ENCODE measurements around the gene ADAT3. TPM values are rescaled to one million over a fixed set of nuclear protein-coding genes. Genes with fewer than 3 reads are reported as not detected.

Gene ADAT3
- total RNA-seq, 1 donor from 2014 or later, result 6.3 TPM

DNA sequence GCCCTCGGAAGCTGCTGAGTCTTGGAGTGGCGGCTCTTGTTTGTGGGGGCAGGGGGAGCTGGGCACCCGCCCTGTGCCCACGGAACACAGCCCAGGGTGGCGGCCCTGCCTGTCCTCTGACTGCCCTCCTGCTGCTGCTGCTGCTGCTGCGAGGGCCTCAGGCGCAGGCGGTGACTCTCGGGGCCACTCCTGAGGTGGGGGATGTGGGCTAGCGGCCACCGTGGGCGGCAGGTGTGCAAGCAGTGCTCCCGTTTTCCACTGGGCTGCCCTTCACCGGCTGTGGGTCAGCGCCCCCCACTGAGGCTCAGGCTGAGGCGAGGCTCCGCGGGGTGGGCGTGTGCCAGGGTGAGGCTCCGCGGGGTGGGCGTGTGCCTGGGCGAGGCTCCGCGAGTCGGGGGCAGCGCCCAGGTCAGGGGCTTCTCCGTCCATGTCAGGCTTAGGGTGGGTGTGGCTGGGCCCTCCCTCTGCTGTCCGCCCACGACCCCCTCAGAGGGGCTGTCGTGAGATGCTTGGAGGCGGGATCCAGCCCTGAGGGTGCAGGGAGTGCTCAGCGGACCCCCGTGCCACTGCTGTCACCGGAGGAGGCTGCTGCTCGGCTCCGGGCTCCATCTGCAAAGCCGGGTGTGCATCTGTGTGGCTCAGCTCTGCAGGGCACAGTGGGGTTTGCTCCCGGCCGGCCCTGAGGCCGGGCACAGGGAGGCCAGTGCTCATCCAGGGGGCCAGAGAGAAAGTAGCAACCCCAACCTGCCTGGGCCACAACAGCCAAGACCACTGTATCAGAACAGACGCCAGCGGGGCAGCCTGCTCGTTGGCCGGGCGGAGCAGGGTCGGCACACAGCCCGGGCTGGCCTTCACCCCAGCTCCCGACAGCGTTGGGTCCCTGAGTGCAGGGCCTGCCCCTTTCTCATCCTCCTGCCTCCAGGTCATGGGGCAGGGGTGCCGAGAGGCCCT is 50.2 kb downstream of the ADAT3 start:
- intact Hi-C loops (cut with DNase I), result no loop called here
- no peak for DNase-seq
- Histone ChIP-seq H3K27me3 (no peaks in the 10 kb centered on the region), H3K27ac (no peak overlapping the region), H3K36me3 (peaks cover 8% of the 10 kb centered on the region), H3K4me3 (no peak overlapping the region), H3K9me3 (no peaks in the 10 kb centered on the region), H3K4me1 (no peaks in the 10 kb centered on the region)
- TF ChIP-seq, protein P1, sequence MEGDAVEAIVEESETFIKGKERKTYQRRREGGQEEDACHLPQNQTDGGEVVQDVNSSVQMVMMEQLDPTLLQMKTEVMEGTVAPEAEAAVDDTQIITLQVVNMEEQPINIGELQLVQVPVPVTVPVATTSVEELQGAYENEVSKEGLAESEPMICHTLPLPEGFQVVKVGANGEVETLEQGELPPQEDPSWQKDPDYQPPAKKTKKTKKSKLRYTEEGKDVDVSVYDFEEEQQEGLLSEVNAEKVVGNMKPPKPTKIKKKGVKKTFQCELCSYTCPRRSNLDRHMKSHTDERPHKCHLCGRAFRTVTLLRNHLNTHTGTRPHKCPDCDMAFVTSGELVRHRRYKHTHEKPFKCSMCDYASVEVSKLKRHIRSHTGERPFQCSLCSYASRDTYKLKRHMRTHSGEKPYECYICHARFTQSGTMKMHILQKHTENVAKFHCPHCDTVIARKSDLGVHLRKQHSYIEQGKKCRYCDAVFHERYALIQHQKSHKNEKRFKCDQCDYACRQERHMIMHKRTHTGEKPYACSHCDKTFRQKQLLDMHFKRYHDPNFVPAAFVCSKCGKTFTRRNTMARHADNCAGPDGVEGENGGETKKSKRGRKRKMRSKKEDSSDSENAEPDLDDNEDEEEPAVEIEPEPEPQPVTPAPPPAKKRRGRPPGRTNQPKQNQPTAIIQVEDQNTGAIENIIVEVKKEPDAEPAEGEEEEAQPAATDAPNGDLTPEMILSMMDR (IDR thresholded peaks at IDR 0.05), result no peak
- no peak for ATAC-seq

DNA sequence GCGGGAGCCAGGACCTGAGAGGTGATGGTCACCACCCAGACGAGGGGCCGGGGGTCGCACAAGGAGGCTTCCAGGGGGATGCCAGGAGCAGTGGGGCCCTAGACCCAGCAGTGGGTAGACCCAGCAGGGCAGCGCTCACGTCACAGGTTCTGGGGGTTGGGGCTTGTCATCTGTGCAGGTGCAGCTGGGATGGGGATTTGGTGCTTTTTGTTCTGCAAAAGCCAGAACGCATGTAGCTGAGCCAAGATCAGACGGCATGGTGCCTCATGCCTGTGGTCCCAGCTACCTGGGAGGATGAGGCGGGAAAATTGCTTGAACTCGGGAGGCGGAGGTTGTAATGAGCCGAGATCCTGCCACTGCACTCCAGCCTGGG is 50.9 kb downstream of the ADAT3 start:
- no peak overlapping the region for H3K27ac ChIP-seq
- H3K9me3 ChIP-seq, result no peaks in the 10 kb centered on the region
- TF ChIP-seq, protein P1 (IDR thresholded peaks at IDR 0.05), result no peak
- ATAC-seq, result no peak
- DNase-seq, result no peak
- H3K4me1 ChIP-seq, result no peaks in the 10 kb centered on the region
- peaks cover 6% of the 10 kb centered on the region for H3K36me3 ChIP-seq
- H3K27me3 ChIP-seq, result no peaks in the 10 kb centered on the region
- intact Hi-C loops (cut with DNase I), result no loop called here
- H3K4me3 ChIP-seq, result no peak overlapping the region

DNA sequence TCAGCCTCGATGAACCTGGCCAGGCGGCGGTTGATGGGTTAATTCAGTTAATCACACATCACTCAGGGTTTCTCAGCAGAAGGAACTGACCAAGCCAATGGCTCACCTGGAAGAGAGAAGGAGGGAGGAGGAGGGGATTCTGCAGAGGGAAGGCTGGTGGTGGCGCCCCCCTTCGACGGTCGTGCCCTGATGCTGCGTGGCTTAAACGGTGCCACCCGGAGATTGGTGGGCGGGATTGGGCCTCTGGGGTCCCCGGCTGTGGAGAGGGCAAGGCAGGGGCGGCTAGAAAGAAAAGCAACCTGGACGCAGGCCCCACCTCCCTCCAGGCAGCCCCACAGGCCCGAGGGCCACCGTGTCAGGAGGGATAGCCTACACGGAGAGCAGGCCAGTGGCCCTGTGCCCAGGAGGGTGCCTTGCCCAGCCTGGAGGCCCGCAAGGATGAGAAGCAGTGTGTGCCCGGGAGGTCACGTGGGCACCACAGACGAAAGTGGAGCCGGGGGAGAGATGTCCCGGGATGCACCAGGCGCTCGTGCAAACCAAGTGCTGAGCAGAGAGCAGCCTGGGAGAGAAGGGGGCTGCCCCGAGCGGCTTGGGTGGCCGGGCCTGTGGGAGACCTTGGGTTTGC is 51.8 kb downstream of the ADAT3 start:
- ATAC-seq (no peak), DNase-seq (peak; percentile 61)
- TF ChIP-seq, protein P1 (IDR thresholded peaks at IDR 0.05), result no peak
- Histone ChIP-seq H3K27ac (no peak overlapping the region), H3K4me3 (no peak overlapping the region), H3K4me1 (no peaks in the 10 kb centered on the region), H3K9me3 (no peaks in the 10 kb centered on the region), H3K36me3 (peaks cover 6% of the 10 kb centered on the region), H3K27me3 (no peaks in the 10 kb centered on the region)
- intact Hi-C loops (cut with DNase I), result no loop called here

DNA sequence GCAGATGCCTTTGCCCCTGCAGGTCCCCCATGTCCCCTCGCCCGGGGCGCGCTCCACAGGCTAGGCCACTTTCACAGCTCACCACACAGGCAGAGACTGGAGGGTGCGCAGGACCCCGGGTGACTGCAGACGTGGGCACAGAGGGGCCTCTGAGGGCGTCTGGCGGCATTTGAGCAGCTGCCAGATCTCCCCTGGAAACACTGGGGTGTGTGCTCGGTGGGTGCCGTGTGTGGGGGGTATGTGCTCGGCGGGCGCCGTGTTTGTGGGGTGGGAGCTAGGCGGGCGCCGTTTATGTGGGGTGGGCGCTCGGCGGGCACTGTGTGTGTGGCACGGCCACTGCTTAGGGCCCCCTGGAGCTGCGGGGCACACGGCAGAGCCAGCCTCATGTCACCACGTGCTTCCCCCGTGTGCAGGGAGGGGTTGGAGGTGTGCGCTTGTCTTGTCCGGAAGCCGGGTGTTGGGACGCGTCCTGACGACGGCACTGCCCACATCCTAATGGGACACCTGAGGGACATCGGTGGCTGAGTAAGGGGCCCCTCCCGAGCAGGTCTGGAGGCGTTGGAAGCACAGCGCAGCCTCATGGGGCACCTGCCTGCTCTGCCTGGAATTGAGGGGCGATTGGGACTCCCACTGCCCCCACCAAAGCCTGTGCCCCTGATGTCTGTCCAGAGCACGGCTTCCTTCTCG is 52.5 kb downstream of the ADAT3 start:
- no peak overlapping the region for H3K4me3 ChIP-seq
- ATAC-seq (no peak), DNase-seq (no peak)
- peaks cover 3% of the 10 kb centered on the region for H3K36me3 ChIP-seq
- no peak overlapping the region for H3K27ac ChIP-seq
- no peaks in the 10 kb centered on the region for H3K9me3 ChIP-seq
- TF ChIP-seq, protein P1 (IDR thresholded peaks at IDR 0.05), result no peak
- intact Hi-C loops (cut with DNase I), result no loop called here
- no peaks in the 10 kb centered on the region for H3K4me1 ChIP-seq
- H3K27me3 ChIP-seq, result no peaks in the 10 kb centered on the region

DNA sequence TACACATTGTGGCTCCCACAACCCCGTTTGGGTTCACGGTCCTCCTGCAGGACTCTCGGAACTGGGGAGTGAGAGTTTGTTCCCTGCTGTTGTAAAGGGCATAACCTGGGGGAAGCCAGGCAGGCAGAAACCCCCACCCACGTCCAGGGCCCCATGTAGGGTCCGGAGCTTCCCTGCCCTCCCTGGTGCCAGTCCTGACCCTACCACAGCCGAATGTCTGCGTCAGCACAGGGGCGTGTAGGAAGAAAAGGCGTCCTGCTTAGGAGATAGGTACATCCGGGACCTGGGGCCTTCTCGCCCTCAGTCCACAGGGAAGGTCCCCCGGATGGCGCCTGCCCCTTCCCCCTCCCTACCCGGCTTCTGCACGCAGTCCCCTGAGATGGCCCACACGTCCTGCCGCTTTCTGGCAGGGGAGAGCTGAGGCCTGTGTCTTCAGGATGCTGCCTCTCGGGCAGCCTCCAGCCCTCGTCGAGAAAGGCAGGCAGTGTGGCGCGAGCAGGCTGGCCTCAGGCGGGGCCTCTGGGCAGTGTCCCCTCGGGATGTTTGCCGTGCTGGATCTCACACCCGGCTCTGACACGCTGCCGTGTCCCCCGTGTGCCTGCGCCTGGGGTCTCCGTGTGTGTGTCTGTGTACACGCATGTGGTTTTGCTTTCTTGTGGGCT is 54.9 kb downstream of the ADAT3 start:
- Histone ChIP-seq H3K27ac (no peak overlapping the region), H3K27me3 (no peaks in the 10 kb centered on the region), H3K9me3 (no peaks in the 10 kb centered on the region), H3K4me3 (no peak overlapping the region), H3K36me3 (no peaks in the 10 kb centered on the region), H3K4me1 (no peaks in the 10 kb centered on the region)
- intact Hi-C loops (cut with DNase I), result no loop called here
- DNase-seq (no peak), ATAC-seq (no peak)
- TF ChIP-seq, protein P1 (IDR thresholded peaks at IDR 0.05), result no peak

Data from upper lobe of right lung (tissue), 1 donor.